Measurements from ENCODE around the gene VPS4B. TPM values are rescaled to one million over a fixed set of nuclear protein-coding genes. Genes with fewer than 3 reads are reported as not detected.
A peak's percentile ranks its signal among the peaks of the same experiment; 100 is the strongest.

Gene VPS4B
- total RNA-seq, 2 donors from 2014 or later = 66.7 to 86.5 TPM

GRCh38 chr18:63346031-63346430 is 76.2 kb downstream of the VPS4B start:
- no peaks in the 10 kb centered on the region for H3K27me3 Mint-ChIP-seq
- H3K9me3 Mint-ChIP-seq = no peaks in the 10 kb centered on the region

GRCh38 chr18:63344918-63345317 is 77.4 kb downstream of the VPS4B start:
- no peaks in the 10 kb centered on the region for H3K9me3 Mint-ChIP-seq
- DNase-seq (ENCODE audit: low spot score) (no peak), ATAC-seq (no peak)
- H3K27me3 Mint-ChIP-seq = no peaks in the 10 kb centered on the region
- peaks cover 11% of the 10 kb centered on the region for H3K36me3 Mint-ChIP-seq
- no peak overlapping the region for H3K4me3 Mint-ChIP-seq
- H3K4me1 Mint-ChIP-seq (ENCODE audit: low read depth in 2 of 2) = no peaks in the 10 kb centered on the region
- no peak overlapping the region for H3K27ac Mint-ChIP-seq

More at GRCh38 chr18:63346031-63346430, 76.2 kb downstream of the VPS4B start:
- Mint-ChIP-seq H3K36me3 (peaks cover 7% of the 10 kb centered on the region), H3K4me1 (ENCODE audit: low read depth in 2 of 2) (no peaks in the 10 kb centered on the region), H3K27ac (no peak overlapping the region), H3K4me3 (no peak overlapping the region)
- DNase-seq (ENCODE audit: low spot score) (no peak), ATAC-seq (no peak)

- Mint-ChIP-seq H3K4me1 (ENCODE audit: low read depth in 2 of 2) (no peaks in the 10 kb centered on the region), H3K27ac (no peak overlapping the region), H3K9me3 (no peaks in the 10 kb centered on the region), H3K27me3 (no peaks in the 10 kb centered on the region), H3K36me3 (peaks cover 11% of the 10 kb centered on the region), H3K4me3 (no peak overlapping the region)
- no peak for DNase-seq (ENCODE audit: low spot score)
- no peak for ATAC-seq
Observed at GRCh38 chr18:63344263-63344662, 78.0 kb downstream of the VPS4B start.

GRCh38 chr18:63342206-63342605 is 80.1 kb downstream of the VPS4B start:
- Mint-ChIP-seq H3K27ac (no peak overlapping the region), H3K9me3 (no peaks in the 10 kb centered on the region), H3K4me3 (no peak overlapping the region), H3K4me1 (ENCODE audit: low read depth in 2 of 2) (no peaks in the 10 kb centered on the region), H3K36me3 (peaks cover 11% of the 10 kb centered on the region), H3K27me3 (no peaks in the 10 kb centered on the region)
- peak in 1 of 2 donors; percentile 61 for ATAC-seq
- DNase-seq (ENCODE audit: low spot score) = no peak

GRCh38 chr18:63339920-63340484 is 82.3 kb downstream of the VPS4B start:
- Mint-ChIP-seq H3K9me3 (no peaks in the 10 kb centered on the region), H3K27ac (no peak overlapping the region), H3K27me3 (no peaks in the 10 kb centered on the region), H3K4me3 (no peak overlapping the region), H3K4me1 (ENCODE audit: low read depth in 2 of 2) (no peaks in the 10 kb centered on the region), H3K36me3 (peaks cover 11% of the 10 kb centered on the region)
- ATAC-seq (no peak), DNase-seq (ENCODE audit: low spot score) (no peak)

Other genes starting within 250 kb of the VPS4B start
- gene BCL2, start 102.7 kb downstream of the VPS4B start, total RNA-seq = 10 to 100 TPM; 61.7 to 84.7 TPM
- 10 to 100 TPM; 21.4 to 38.5 TPM for gene KDSR, start 55.3 kb downstream of the VPS4B start, total RNA-seq
- gene SERPINB5, start 54.5 kb upstream of the VPS4B start, total RNA-seq = not detected
- gene SERPINB12, start 119.9 kb upstream of the VPS4B start, total RNA-seq = not detected
- gene SERPINB13, start 164.9 kb upstream of the VPS4B start, total RNA-seq = not detected
- not detected for gene SERPINB4, start 221.8 kb upstream of the VPS4B start, total RNA-seq
- gene SERPINB3, start 239.4 kb upstream of the VPS4B start, total RNA-seq = not detected